Measurements from ENCODE around the gene ADGRV1. TPM values are rescaled to one million over a fixed set of nuclear protein-coding genes. Genes with fewer than 3 reads are reported as not detected.

The ADGRV1 gene
- polyA plus RNA-seq, 2 donors = 0.82 to 1.6 TPM

DNA sequence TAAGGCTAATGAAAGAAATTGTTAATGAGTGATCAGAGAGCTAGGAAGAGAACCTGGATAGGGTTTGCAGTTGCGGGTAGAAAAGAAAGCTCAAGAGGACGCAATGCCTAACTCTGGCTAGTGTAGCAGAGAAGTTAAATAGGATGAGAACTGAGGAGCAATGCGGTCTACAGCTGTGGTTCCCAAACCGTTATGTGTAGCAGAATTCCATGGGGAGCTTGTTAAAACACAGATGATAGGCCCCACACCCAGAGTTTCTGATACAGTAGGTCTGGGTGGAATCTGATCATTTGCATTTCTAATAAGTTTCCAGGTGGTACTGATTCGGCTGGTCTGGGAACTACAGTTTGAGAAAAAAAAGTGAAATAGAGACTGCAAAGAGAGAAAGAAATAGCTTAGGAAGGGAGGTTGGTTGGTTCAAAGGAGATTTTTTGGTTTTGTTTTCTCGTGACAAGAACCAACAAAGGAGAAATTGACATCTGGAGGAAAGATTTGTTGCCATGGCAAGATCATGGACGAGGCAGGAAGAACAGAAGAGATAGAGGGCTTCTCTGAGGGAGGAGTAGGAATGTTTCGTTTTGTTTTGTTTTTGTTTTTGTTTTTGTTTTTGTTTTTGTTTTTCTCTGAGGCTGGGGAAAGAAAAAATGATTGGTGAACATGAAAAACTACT, 548.4 kb downstream of the ADGRV1 start:
- 85 to 89% methylated on average over 8 of the region's 8 CpGs for WGBS, 2 donors
- H3K4me1 ChIP-seq (ENCODE audit: control insufficient read depth in 2 of 2, insufficient read depth in 2 of 2, low read length in 1 of 2) = no peaks in the 10 kb centered on the region
- H3K9me3 ChIP-seq (ENCODE audit: control insufficient read depth in 2 of 2, insufficient read depth in 1 of 2, low read depth in 1 of 2, low read length in 1 of 2) = no peaks in the 10 kb centered on the region
- no peak overlapping the region for H3K4me3 ChIP-seq (ENCODE audit: low read depth in 1 of 2, low read length in 2 of 2)
- no peaks in the 10 kb centered on the region for H3K36me3 ChIP-seq (ENCODE audit: control insufficient read depth in 2 of 2, insufficient read depth in 2 of 2, low read length in 1 of 2)
- no peaks in the 10 kb centered on the region for H3K27me3 ChIP-seq (ENCODE audit: control insufficient read depth in 1 of 2, insufficient read depth in 2 of 2, low read length in 2 of 2)
- no peak overlapping the region for H3K27ac ChIP-seq (ENCODE audit: low read depth in 2 of 2, low read length in 1 of 2)

DNA sequence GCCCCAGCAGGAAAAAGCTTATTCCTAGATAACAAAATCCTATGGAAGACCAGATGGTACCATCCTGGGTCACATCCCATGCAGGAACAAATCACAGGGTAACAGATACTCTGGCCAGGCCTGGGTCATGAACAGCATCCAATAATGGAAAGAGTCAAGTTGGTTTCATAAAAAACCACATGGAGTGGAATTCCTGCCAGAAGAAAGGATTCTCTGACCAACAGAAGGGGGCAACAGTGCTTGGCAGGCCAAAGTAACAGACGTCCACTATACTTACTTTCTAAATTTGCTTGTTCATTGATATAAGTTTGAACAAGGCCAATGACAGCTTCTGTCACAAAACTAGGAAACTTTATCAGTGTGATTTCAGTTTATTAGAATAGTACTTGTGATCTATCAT, 551.0 kb downstream of the ADGRV1 start:
- no peak overlapping the region for H3K4me3 ChIP-seq (ENCODE audit: low read depth in 1 of 2, low read length in 2 of 2)
- no peaks in the 10 kb centered on the region for H3K9me3 ChIP-seq (ENCODE audit: control insufficient read depth in 2 of 2, insufficient read depth in 1 of 2, low read depth in 1 of 2, low read length in 1 of 2)
- 65 to 75% methylated on average over 1 of the region's 1 CpG for WGBS, 2 donors
- H3K27me3 ChIP-seq (ENCODE audit: control insufficient read depth in 1 of 2, insufficient read depth in 2 of 2, low read length in 2 of 2) = no peaks in the 10 kb centered on the region
- H3K36me3 ChIP-seq (ENCODE audit: control insufficient read depth in 2 of 2, insufficient read depth in 2 of 2, low read length in 1 of 2) = no peaks in the 10 kb centered on the region
- H3K4me1 ChIP-seq (ENCODE audit: control insufficient read depth in 2 of 2, insufficient read depth in 2 of 2, low read length in 1 of 2) = no peaks in the 10 kb centered on the region
- no peak overlapping the region for H3K27ac ChIP-seq (ENCODE audit: low read depth in 2 of 2, low read length in 1 of 2)

DNA sequence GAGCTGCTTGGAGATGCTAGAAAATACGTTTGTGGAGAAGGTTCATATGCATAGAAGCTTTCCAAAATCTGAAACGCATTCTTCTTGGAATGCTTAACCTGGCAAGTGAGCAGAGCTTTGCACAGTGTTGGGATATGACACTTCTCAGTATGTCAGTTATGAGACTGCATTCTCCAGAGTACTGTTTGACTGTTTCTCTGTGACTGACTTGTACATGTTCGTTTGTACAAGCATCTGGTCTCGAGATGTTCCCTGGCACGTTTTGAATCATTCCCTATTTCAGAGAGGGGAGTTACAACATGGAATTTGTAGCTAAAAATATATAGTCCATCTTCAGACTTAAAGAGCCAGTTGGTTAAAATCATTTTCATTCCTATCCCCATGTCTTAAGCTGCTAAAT, 552.1 kb downstream of the ADGRV1 start:
- no peak overlapping the region for H3K4me3 ChIP-seq (ENCODE audit: low read depth in 1 of 2, low read length in 2 of 2)
- no peak overlapping the region for H3K27ac ChIP-seq (ENCODE audit: low read depth in 2 of 2, low read length in 1 of 2)
- no peaks in the 10 kb centered on the region for H3K4me1 ChIP-seq (ENCODE audit: control insufficient read depth in 2 of 2, insufficient read depth in 2 of 2, low read length in 1 of 2)
- H3K36me3 ChIP-seq (ENCODE audit: control insufficient read depth in 2 of 2, insufficient read depth in 2 of 2, low read length in 1 of 2) = no peaks in the 10 kb centered on the region
- H3K9me3 ChIP-seq (ENCODE audit: control insufficient read depth in 2 of 2, insufficient read depth in 1 of 2, low read depth in 1 of 2, low read length in 1 of 2) = no peaks in the 10 kb centered on the region
- 44 to 52% methylated on average over 5 of the region's 5 CpGs for WGBS, 2 donors
- H3K27me3 ChIP-seq (ENCODE audit: control insufficient read depth in 1 of 2, insufficient read depth in 2 of 2, low read length in 2 of 2) = no peaks in the 10 kb centered on the region

DNA sequence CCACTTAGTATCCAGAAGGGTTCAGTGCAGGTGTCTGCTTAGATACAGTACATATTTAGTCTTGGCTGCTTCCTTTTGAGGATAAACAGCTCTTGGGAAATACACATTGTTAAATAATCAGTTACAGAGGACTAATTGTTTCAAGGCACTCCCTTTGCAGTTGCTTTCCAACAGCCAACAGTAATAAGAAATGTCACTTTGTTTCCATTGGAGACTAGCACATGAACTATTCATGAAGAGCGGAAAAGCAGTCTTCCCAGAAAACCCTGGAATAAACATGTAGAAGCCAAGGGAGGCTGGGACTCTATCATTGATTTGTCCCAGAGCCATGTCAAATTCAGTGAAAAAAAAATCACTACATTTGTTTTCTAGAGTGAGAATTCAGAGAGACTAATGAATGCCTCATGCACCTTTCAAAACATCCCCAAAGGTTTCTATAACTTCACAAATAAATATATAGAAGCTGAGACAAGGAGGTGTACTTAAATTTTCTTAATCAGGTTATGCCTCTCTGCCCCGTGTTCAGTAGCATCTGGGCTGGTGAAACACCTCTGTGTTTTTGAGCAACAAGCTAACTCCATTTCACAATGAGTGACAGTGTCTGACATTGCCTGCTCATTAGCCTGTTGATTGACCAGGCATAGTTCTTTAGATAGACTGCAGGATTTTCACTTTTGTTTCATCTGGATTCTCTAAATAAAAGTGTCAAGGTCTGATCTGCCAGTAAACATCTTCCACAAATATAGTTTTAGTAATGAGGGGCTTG, 553.1 kb downstream of the ADGRV1 start:
- 72 to 80% methylated on average over 2 of the region's 2 CpGs for WGBS, 2 donors

DNA sequence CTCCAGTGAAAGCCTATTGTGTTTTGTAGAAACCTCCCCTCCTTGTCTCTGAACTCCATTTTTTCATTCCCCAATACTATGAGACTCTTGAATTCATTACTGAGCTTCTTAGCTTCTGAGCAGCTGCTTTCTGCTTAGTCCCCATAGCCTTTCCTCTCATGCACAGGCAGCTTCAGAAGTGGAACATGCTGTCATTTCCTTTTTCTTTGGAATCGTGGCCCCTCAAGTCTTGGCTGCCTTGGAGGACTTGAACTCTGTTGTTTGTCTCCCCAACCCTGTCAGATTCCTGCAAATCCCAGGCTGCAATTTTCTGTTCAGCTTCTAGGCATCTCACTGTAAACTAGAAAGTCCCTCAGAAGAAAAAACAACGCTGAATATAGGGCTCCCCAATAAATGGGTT, 556.1 kb downstream of the ADGRV1 start:
- Histone ChIP-seq H3K27me3 (ENCODE audit: control insufficient read depth in 1 of 2, insufficient read depth in 2 of 2, low read length in 2 of 2) (no peaks in the 10 kb centered on the region), H3K36me3 (ENCODE audit: control insufficient read depth in 2 of 2, insufficient read depth in 2 of 2, low read length in 1 of 2) (no peaks in the 10 kb centered on the region), H3K4me3 (ENCODE audit: low read depth in 1 of 2, low read length in 2 of 2) (no peak overlapping the region), H3K9me3 (ENCODE audit: control insufficient read depth in 2 of 2, insufficient read depth in 1 of 2, low read depth in 1 of 2, low read length in 1 of 2) (no peaks in the 10 kb centered on the region), H3K4me1 (ENCODE audit: control insufficient read depth in 2 of 2, insufficient read depth in 2 of 2, low read length in 1 of 2) (no peaks in the 10 kb centered on the region), H3K27ac (ENCODE audit: low read depth in 2 of 2, low read length in 1 of 2) (no peak overlapping the region)
- 62 to 64% methylated on average over 2 of the region's 2 CpGs for WGBS, 2 donors

More for the DNA sequence above, 553.1 kb downstream of the ADGRV1 start:
- Histone ChIP-seq H3K4me1 (ENCODE audit: control insufficient read depth in 2 of 2, insufficient read depth in 2 of 2, low read length in 1 of 2) (no peaks in the 10 kb centered on the region), H3K9me3 (ENCODE audit: control insufficient read depth in 2 of 2, insufficient read depth in 1 of 2, low read depth in 1 of 2, low read length in 1 of 2) (no peaks in the 10 kb centered on the region), H3K36me3 (ENCODE audit: control insufficient read depth in 2 of 2, insufficient read depth in 2 of 2, low read length in 1 of 2) (no peaks in the 10 kb centered on the region), H3K4me3 (ENCODE audit: low read depth in 1 of 2, low read length in 2 of 2) (no peak overlapping the region), H3K27me3 (ENCODE audit: control insufficient read depth in 1 of 2, insufficient read depth in 2 of 2, low read length in 2 of 2) (no peaks in the 10 kb centered on the region), H3K27ac (ENCODE audit: low read depth in 2 of 2, low read length in 1 of 2) (no peak overlapping the region)

DNA sequence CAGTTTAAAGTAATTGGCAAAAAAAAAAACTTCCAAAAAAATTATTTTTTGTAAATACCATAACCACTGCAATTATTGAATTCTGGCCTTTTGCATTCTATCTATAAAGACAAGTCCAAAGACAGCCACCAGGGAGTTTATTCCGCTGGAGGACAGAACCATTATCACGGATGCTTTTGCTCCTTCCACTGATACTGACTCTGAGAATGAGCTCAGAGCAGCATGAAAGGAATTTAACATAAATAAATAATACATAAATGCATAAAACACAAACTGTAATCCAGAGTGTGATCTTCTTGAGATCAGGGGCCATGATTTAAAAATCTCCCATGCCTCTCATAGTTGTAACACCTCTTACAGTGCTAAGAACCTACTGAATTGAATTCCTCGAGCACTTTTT, 559.8 kb downstream of the ADGRV1 start:
- H3K9me3 ChIP-seq (ENCODE audit: control insufficient read depth in 2 of 2, insufficient read depth in 1 of 2, low read depth in 1 of 2, low read length in 1 of 2) = no peaks in the 10 kb centered on the region
- H3K27me3 ChIP-seq (ENCODE audit: control insufficient read depth in 1 of 2, insufficient read depth in 2 of 2, low read length in 2 of 2) = no peaks in the 10 kb centered on the region
- H3K36me3 ChIP-seq (ENCODE audit: control insufficient read depth in 2 of 2, insufficient read depth in 2 of 2, low read length in 1 of 2) = no peaks in the 10 kb centered on the region
- H3K4me3 ChIP-seq (ENCODE audit: low read depth in 1 of 2, low read length in 2 of 2) = no peak overlapping the region
- 82 to 84% methylated on average over 3 of the region's 3 CpGs for WGBS, 2 donors
- no peaks in the 10 kb centered on the region for H3K4me1 ChIP-seq (ENCODE audit: control insufficient read depth in 2 of 2, insufficient read depth in 2 of 2, low read length in 1 of 2)
- H3K27ac ChIP-seq (ENCODE audit: low read depth in 2 of 2, low read length in 1 of 2) = no peak overlapping the region

DNA sequence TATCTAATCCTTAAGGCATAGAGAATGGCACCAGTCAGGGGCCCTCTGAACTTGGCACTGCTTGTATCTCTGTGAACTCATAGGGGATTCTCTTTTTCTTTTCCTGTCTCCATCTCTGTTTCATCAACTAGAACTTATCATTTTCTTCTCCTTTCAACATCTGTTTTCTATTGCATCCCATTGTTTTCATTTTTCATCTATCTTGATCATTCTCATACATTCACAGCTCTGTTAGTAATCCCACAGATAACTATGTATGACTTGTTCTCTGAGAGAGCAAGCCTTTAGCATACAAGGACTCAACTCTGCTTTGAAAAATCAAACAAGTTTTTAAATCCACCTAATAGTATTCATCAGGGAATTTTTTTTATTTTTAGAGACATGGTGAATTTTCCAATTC, 560.2 kb downstream of the ADGRV1 start:
- H3K4me1 ChIP-seq (ENCODE audit: control insufficient read depth in 2 of 2, insufficient read depth in 2 of 2, low read length in 1 of 2) = no peaks in the 10 kb centered on the region
- no peaks in the 10 kb centered on the region for H3K36me3 ChIP-seq (ENCODE audit: control insufficient read depth in 2 of 2, insufficient read depth in 2 of 2, low read length in 1 of 2)
- H3K27me3 ChIP-seq (ENCODE audit: control insufficient read depth in 1 of 2, insufficient read depth in 2 of 2, low read length in 2 of 2) = no peaks in the 10 kb centered on the region
- no peaks in the 10 kb centered on the region for H3K9me3 ChIP-seq (ENCODE audit: control insufficient read depth in 2 of 2, insufficient read depth in 1 of 2, low read depth in 1 of 2, low read length in 1 of 2)
- no peak overlapping the region for H3K4me3 ChIP-seq (ENCODE audit: low read depth in 1 of 2, low read length in 2 of 2)
- H3K27ac ChIP-seq (ENCODE audit: low read depth in 2 of 2, low read length in 1 of 2) = no peak overlapping the region

DNA sequence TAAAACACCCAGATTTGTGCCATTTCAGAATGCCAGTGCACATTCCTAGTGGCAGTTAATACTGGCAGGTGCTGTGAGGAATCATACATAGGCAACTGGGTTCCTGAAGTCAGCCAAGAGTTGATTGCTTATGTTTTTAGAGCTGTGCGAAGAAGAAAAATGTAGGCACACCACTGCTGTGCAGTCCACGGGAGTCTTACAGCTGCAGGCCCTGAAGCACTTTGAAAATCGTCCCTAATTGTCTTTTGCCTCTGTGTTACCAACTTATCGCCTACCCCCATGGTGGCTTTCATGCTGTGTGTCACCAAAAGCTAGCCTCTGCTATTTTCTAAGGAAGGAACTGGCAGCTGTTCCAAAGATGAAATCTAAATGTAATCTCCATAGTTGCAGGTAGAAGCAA, 560.6 kb downstream of the ADGRV1 start:
- Histone ChIP-seq H3K27ac (ENCODE audit: low read depth in 2 of 2, low read length in 1 of 2) (no peak overlapping the region), H3K36me3 (ENCODE audit: control insufficient read depth in 2 of 2, insufficient read depth in 2 of 2, low read length in 1 of 2) (no peaks in the 10 kb centered on the region), H3K9me3 (ENCODE audit: control insufficient read depth in 2 of 2, insufficient read depth in 1 of 2, low read depth in 1 of 2, low read length in 1 of 2) (no peaks in the 10 kb centered on the region), H3K27me3 (ENCODE audit: control insufficient read depth in 1 of 2, insufficient read depth in 2 of 2, low read length in 2 of 2) (no peaks in the 10 kb centered on the region), H3K4me3 (ENCODE audit: low read depth in 1 of 2, low read length in 2 of 2) (no peak overlapping the region), H3K4me1 (ENCODE audit: control insufficient read depth in 2 of 2, insufficient read depth in 2 of 2, low read length in 1 of 2) (no peaks in the 10 kb centered on the region)
- 81 to 83% methylated on average over 4 of the region's 4 CpGs for WGBS, 2 donors

DNA sequence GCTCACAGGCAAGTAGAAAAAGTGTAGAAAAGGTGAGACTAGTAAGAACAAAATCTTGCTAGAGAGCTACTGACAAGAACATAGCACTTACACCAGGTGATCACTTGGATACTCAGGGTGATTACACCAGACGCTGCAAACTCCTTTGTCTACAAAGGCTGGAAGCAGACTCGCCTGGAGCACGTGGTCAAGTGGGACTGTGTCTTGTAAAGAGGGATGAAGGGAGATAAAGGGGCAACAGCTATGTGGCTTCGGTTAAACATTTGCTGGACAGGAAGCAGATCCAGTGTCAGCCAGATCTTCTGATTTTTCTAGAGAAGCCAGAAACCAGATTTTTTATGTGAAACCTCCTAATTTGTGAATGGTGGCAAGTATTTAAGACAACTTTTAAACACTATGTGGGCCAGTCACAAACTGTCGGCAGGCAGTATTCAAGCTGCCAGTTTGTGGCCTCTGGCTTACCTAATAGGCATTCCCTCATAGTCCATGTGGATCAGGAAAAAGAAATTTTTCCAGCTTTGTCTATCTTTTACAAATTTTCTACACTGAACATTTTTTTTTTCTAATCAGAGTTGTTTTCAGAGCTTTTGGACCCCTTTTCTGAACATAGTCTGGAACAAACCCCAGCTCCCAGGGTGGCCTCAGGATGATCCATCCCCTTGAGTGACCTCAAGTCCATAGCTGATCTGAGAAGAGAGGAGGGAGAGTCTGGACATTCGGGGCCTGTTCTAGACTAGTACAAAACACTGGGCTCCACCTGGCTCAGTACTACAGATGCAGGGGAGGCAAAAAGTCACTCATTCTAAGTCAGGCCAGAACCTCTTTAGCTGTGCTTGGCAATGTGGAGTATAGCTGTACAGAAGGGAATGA, 561.6 kb downstream of the ADGRV1 start:
- H3K9me3 ChIP-seq (ENCODE audit: control insufficient read depth in 2 of 2, insufficient read depth in 1 of 2, low read depth in 1 of 2, low read length in 1 of 2) = no peaks in the 10 kb centered on the region
- H3K27ac ChIP-seq (ENCODE audit: low read depth in 2 of 2, low read length in 1 of 2) = peak overlapping the region in 1 of 2 donors; percentile 24
- WGBS, 2 donors = 77 to 78% methylated on average over 6 of the region's 6 CpGs
- H3K4me3 ChIP-seq (ENCODE audit: low read depth in 1 of 2, low read length in 2 of 2) = no peak overlapping the region
- no peaks in the 10 kb centered on the region for H3K4me1 ChIP-seq (ENCODE audit: control insufficient read depth in 2 of 2, insufficient read depth in 2 of 2, low read length in 1 of 2)
- H3K36me3 ChIP-seq (ENCODE audit: control insufficient read depth in 2 of 2, insufficient read depth in 2 of 2, low read length in 1 of 2) = no peaks in the 10 kb centered on the region
- H3K27me3 ChIP-seq (ENCODE audit: control insufficient read depth in 1 of 2, insufficient read depth in 2 of 2, low read length in 2 of 2) = no peaks in the 10 kb centered on the region

Data from esophagus (tissue), 2 donors.